IPS DF 4.7 (cell line): ENCODE measurements around the gene EPN1.

Source experiments
- DNase-seq: peaks from one replicate; pipeline ENCODE4 v3.0.0-alpha.2; 2013; ENCODE audit warnings: low spot score; ENCODE audit errors: extremely low read depth

Gene EPN1

GRCh38 chr19:55679343-55680257, 4.6 kb downstream of the EPN1 start:
- DNase-seq: no peak

- DNase-seq: no peak
These were observed 5.5 kb downstream of the EPN1 start for GRCh38 chr19:55680339-55681130.

DNA sequence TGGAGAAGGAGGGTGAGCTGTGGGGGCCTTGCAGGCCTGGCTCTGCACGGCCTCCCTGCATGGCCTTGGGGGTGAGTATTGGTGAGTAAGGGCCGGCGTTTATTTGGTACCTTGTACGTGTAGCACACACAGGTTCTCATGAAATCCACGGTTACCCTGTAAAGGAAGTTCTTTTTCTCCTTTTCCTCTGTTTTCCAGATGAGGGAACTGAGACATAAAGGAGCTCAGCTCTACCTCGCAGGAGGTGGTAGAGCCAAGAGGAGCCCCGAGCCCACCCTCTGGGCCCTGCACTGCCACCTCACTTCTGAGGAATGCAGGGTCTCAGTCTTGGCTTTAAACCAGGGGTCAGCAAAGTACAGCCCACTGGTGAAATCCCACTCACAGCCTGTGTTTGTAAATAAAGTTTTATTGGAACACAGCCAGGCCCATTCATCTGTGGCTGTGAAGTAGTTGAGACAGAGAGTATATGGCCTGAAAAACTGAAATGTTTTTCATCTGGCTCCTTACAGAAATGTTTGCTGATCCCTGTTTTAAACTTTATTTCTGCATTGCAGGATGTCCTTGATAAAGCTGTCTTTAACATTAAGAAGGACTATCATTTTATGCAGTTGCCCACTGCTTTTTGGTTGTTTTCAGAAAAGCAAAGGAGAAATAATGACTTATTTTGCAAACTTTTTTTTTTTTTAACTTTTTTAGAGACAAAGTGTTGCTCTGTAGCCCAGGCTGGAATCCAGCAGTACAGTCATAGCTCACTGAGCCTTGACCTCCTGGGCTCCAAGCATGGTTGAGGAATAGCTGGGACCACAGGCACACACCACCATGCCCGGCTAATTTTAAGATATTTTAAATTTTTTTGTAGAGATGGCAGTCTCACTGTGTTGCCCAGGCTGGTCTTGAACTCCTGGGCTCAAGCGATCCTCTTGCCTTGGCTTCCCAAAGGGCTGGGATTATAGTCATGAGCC, 6.4 kb downstream of the EPN1 start:
- no peak for DNase-seq

DNA sequence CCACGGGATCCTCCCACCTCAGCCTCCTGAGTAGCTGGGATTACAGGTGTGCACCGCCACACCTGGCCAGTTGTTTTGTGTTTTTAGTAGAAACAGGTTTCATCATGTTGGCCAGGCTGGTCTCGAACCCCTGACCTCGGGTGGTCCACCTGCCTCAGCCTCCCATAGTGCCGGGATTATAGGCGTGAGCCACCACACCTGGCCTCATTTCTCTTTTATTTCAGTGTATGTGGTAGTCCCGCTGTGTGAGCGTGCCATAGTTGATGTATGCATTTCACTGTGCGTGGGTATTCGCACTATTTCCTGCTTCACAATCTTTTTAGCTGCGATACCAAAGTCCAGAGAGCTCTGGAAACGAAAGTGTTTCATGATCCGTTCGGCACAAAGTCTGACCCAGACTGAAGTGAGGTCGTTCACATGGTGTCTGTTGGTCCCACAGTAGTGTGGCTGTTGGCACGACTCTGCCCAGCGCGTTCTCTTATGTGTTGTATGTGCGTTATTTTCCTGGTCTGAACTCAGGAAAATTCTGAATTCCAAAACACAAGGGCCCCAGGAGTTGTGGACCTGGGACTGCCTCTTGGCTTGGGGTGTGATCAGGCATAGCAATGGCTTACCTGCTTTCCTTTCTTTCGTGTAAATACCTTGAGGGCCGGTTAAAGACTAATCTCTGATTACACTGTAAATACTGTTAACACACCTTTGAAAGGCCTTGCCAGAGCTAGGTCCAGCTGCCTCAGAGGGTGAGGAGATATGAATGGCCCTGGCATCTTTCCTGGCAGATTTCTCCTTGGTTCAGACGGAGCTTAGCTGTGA, 8.6 kb downstream of the EPN1 start:
- DNase-seq: no peak

DNA sequence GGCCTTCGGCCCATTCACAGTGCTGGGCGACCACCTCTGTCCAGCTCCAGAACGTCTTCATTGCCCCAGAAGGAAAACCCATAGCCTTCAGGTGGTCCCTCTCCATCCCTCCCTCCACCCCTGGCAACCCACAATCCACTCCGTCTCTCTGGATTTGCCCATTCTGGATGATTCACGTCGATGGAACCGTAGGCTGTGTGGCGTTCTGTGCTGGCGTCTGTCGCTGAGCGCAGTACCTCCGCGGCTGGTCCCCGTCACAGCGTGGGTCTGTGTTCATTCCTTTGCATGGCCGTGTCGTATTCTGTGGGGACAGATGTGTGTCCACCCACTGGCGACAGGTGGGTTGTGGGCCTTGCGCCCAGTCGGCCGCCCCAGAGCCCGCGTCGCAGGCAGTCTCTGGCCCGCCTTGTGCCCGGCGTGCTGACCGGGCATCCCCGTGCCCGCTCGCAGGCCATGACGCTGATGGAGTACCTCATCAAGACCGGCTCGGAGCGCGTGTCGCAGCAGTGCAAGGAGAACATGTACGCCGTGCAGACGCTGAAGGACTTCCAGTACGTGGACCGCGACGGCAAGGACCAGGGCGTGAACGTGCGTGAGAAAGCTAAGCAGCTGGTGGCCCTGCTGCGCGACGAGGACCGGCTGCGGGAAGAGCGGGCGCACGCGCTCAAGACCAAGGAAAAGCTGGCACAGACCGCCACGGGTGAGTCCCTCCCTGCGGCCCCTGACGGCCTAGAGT, 10.1 kb downstream of the EPN1 start:
- no peak for DNase-seq

DNA sequence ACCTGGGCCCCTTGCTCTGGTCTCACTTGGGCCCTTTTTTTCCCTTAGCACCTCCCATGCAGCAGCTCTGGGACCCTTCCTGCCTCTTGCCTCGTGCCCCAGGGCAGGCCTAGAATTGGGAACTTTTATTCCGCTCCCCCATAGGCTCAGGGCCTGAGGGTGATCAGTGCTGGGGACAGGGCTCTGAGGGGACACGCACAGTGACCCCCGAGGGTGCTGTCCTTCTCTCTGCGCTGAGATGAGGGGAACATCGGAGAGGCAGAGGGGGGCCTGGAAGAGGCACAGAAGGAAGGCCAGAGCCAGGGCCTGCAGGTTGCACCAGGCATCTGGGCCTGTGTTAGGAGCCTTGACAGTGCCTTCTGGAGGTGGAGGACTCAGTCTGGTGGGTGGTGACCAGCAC, 10.8 kb downstream of the EPN1 start:
- no peak for DNase-seq

GRCh38 chr19:55686311-55687050, 11.5 kb downstream of the EPN1 start:
- DNase-seq: no peak

DNA sequence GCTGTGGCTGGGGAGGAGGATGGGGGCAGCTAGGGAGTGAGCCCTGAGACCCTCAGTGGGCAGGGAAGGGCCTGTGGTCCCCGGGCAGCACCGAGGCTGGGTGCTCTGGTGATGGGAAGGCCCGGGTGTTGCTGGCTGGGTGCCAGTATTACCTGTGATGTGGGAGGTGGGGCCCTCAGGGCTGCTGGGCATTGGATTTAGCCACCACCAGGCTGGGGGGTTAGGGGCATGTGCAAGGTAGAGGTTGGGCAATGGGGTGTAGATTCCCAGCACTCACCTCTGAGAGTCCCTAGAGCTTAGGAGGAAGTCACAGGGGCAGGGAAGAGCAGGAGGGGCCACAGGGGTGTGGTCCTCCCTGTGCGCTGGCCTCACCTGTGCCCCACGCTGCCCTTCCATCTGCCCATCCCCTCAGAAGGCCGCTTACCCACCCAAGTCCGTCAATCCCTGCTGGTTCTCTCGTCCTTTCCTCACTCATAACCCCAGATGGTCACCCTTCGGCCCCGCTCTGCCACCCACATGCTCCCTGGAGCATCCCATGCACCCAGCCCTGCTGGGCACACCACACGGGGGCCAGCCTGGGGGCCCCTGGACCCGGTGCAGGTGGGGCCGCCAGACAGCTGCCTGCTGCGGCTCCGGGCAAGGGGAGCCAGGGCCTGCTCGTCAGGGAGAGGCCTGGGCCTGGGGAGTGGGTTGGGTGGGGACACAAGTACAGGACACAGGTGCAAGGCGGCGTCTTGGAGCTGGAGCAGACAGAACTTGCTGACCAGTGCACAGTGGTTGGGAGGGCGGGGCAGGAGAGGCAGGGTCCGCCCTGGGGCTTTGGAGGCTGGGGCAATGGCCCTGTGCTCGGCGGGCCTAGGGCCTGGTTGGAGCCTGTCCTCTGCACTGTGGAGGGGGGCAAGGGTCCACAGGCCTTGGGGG, 12.5 kb downstream of the EPN1 start:
- no peak for DNase-seq

- DNase-seq: no peak
These were observed 13.6 kb downstream of the EPN1 start for GRCh38 chr19:55688422-55689218.

GRCh38 chr19:55689411-55690108, 14.5 kb downstream of the EPN1 start:
- DNase-seq: no peak

DNA sequence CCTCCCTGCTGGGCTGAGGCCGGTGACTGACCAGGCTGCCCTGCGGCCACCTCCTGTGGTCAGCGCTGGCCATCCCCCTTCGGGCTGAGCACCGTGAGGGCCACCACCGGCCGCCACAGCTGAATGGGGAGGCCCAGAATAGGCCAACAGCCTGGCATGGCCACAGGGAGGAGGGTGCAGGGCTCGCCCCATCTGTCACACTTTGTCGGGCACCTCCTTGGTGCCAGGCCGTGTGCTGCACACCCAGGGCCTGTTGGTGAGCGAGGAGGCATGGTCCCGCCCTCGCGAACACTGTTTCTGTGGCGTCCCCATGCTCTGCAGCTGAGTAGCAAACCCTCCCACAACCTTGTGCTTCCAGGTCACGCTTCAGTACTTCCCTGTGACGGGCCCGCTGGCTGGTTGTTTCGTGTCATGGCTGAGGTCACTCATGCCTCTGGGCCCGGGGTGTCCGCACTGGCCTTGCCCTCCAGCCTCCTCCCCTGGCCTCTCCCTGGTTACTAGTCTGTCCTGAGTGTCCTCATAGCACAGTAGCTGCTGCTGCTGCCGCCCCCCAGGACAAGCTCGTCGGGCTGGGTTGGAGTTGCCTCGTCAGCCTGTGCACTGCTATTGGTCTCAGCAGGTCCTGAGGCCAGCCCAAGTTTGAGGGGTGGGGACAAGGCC, 15.2 kb downstream of the EPN1 start:
- no peak for DNase-seq

DNA sequence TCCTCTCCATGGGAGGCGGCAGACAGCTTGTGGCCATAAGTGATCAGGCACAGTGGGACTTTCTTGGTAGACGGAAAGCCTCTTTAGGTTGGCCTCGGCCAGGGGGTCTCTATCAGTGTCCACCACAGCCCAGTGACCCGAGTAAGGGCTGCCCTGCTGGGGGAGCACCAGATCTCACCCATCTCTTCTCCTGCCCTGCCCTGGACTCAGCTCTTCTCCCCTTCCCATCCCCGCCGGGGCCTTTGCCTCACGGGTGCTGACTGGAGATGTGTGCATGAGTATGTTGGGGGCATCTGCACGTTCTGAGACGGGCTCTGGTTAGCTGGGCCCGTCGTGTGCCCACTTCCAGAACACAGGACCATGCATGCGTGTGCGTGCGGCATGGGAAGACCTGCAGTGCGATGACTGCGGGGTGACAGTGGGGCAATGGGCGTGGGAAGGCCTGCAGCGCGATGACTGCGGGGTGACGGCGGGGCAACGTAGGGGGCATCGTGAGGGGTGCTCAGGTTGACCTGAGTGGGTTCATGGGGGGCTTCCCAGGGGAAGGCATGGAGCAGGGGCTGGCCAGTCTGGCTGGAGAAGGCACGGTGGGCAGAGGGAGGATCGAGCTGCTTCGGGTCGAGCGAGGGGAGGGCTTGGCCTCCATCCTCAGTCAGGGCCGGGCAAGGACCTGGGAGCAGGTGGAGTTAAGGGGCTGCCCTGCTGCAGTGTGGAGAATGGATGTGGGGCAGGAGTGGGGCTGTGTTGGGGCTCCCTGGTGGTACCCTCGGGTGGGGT, 15.9 kb downstream of the EPN1 start:
- no peak for DNase-seq

DNA sequence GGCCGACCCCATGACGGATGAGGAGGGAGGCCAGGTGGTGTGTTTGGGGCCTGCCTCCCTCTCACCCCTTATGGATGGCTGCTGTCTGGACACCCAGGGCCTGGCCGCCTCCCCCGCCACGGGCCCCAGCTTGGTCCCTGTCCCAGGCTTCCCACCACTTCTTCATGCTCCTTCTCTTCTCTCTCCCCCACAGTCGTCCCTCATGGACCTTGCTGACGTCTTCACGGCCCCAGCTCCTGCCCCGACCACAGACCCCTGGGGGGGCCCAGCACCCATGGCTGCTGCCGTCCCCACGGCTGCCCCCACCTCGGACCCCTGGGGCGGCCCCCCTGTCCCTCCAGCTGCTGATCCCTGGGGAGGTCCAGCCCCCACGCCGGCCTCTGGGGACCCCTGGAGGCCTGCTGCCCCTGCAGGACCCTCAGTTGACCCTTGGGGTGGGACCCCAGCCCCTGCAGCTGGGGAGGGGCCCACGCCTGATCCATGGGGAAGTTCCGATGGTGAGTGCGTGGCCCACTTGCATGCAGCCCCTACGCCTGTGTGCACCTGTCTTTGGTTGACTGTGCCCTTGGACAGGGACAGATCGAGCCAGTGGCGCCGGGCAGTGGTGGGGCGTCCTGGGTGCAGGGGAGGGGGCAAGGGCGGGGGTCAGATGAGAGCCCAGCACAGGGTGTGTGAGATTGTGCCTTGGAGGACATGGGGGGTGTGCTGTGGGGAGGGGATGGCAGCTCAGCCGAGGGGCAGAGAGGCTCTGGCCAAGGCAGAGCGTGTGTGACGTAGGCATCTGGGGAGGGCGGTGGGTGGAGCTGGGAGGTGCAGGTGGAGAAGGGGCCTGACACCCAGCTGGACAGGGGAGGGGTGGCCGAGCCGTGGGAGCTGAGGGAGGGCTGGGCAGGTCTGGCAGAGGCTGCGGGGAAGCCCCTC, 16.8 kb downstream of the EPN1 start:
- no peak for DNase-seq

GRCh38 chr19:55692681-55693081, 17.7 kb downstream of the EPN1 start:
- DNase-seq: no peak
